ENCODE results near the gene TCAIM. TPM values are rescaled to one million over a fixed set of nuclear protein-coding genes. Genes with fewer than 3 reads are reported as not detected.

TCAIM gene
- total and polyA plus RNA-seq, 2 of the 4 experiments (the other 2 are of a cell fraction), result 11.0 to 21.5 TPM

DNA sequence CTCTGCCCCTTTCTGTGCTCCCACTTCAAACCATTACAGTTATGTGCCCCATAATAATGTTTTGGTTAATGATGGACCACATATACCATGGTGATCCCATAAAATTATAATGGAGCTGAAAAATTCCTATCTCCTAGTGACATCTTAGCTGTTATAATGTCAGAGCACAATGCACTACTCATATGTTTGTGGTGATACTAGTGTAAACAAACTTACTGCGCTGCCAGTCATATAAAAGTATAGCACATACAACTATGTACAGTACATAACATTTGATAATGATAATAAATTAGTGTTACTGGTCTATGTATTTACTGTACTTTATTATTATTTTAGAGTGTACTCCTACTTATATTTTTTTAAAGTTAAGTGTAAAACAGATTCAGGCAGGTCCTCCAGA is 45.6 kb upstream of the TCAIM start:
- H3K9me1 ChIP-seq (ENCODE audit: insufficient read depth, low read length), result no peaks in the 10 kb centered on the region
- dilution Hi-C loops (cut with HindIII; ENCODE audit: low sequenced_read_pairs, unreplicated experiment) (no loop called here), in situ Hi-C loops (cut with MboI; ENCODE audit: low sequenced_read_pairs) (no loop called here), intact Hi-C loops (cut with micrococcal nuclease) (no loop called here)
- H3K4ac ChIP-seq (ENCODE audit: low read depth, low read length), result no peak overlapping the region
- no peaks in the 10 kb centered on the region for H3K27me3 ChIP-seq (ENCODE audit: control insufficient read depth, insufficient read depth, low read length)
- DNase-seq, result no peak
- H3K4me3 ChIP-seq (ENCODE audit: insufficient read depth, low read depth, low read length), result no peak overlapping the region
- no peak overlapping the region for H4K5ac ChIP-seq (ENCODE audit: low read depth, low read length)
- H2BK120ac ChIP-seq (ENCODE audit: low read depth, low read length), result no peak overlapping the region
- no peak overlapping the region for H2AK5ac ChIP-seq (ENCODE audit: low read depth, low read length)
- H4K20me1 ChIP-seq (ENCODE audit: insufficient read depth, low read length), result no peaks in the 10 kb centered on the region
- no peak overlapping the region for H3K27ac ChIP-seq (ENCODE audit: insufficient read depth, low read length)
- H3K36me3 ChIP-seq (ENCODE audit: control insufficient read depth, insufficient read depth, low read length), result no peaks in the 10 kb centered on the region
- H2AFZ ChIP-seq (replicated peaks; ENCODE audit: low read length, poor library complexity), result no peak overlapping the region
- no TSS peak for BruUV-seq (replicated peaks)
- ATAC-seq (ENCODE audit: low read depth), result no peak
- H3K4me2 ChIP-seq (ENCODE audit: low read depth, low read length), result no peak overlapping the region
- no peak overlapping the region for H2BK20ac ChIP-seq (ENCODE audit: low read depth, low read length)
- H3K18ac ChIP-seq (ENCODE audit: low read depth, low read length), result no peak overlapping the region
- no peaks in the 10 kb centered on the region for H3K9me3 ChIP-seq (ENCODE audit: control insufficient read depth, insufficient read depth, low read length)
- no peak overlapping the region for H3K56ac ChIP-seq (ENCODE audit: extremely low read depth, insufficient read depth, low read length)
- no peak overlapping the region for H4K8ac ChIP-seq (ENCODE audit: low read depth in 2 of 2, low read length in 2 of 2)
- H3K79me1 ChIP-seq (ENCODE audit: low read depth in 1 of 2, low read length in 2 of 2), result no peaks in the 10 kb centered on the region
- TF ChIP-seq MXI1 (IDR thresholded peaks at IDR 0.05; ENCODE audit: borderline replicate concordance, low read depth, low read length) (no peak), POLR2A (IDR thresholded peaks at IDR 0.05; ENCODE audit: low read depth, low read length) (no peak), RFX5 (IDR thresholded peaks at IDR 0.05; ENCODE audit: low read depth, low read length) (no peak), NFE2L2 (IDR thresholded peaks at IDR 0.05; ENCODE audit: low read depth, low read length) (no peak)
- ChIA-PET CTCF (no interaction called here), POLR2A (ENCODE audit: unreplicated experiment) (no interaction called here)
- WGBS, 2 experiments (ENCODE audit: extremely low coverage in 2 of 2, insufficient read length in 1 of 2), result no CpG with 5 or more reads among the region's 1 CpG
- no peak overlapping the region for H2BK5ac ChIP-seq (ENCODE audit: low read depth, low read length, poor library complexity, severe bottlenecking)
- no peaks in the 10 kb centered on the region for H3K4me1 ChIP-seq (ENCODE audit: control insufficient read depth, insufficient read depth, low read length)
- H4K91ac ChIP-seq (ENCODE audit: insufficient read depth, low read depth, low read length), result no peak overlapping the region
- no peak overlapping the region for H2BK15ac ChIP-seq (ENCODE audit: low read depth, low read length)
- H2AK9ac ChIP-seq (replicated peaks; ENCODE audit: low read depth, low read length, poor library complexity), result no peak overlapping the region
- no peak overlapping the region for H3K14ac ChIP-seq (replicated peaks; ENCODE audit: low read depth, low read length)
- H3K9ac ChIP-seq (ENCODE audit: low read depth, low read length), result no peak overlapping the region
- H3K23ac ChIP-seq (ENCODE audit: low read depth, low read length), result no peak overlapping the region
